ENCODE results near the gene HYAL1.

GRCh38 chr3:50318615-50319014, 15.2 kb upstream of the HYAL1 start:
- no peak for TF ChIP-seq POLR2A (IDR thresholded peaks at IDR 0.05; ENCODE audit: low read length)
- no peak for TF ChIP-seq BHLHE40 (IDR thresholded peaks at IDR 0.05; ENCODE audit: low read depth, low read length)
